ENCODE results near the gene CCR9. TPM values are rescaled to one million over a fixed set of nuclear protein-coding genes. Genes with fewer than 3 reads are reported as not detected.
"Not testable (repeated sequence)": the region's sequence is repeated elsewhere in the genome, so short reads cannot be mapped to it uniquely, and the experiment has no call there.

CCR9 gene
- total RNA-seq = not detected

GRCh38 chr3:45885979-45886705, at the start of gene CCR9:
Gene CCR9 (plus strand): TSS chr3:45886543. CDS start chr3:45894934, 8,391 bp downstream.
- H3K27me3 Mint-ChIP-seq = peaks cover 46% of the 10 kb centered on the region
- H3K36me3 Mint-ChIP-seq = no peaks in the 10 kb centered on the region
- H3K9me3 Mint-ChIP-seq = no peaks in the 10 kb centered on the region
- H3K4me1 Mint-ChIP-seq = peaks cover 16% of the 10 kb centered on the region
- DNase-seq = no peak
- no peak within 1 kb of the TSS for H3K4me3 Mint-ChIP-seq
- H3K27ac Mint-ChIP-seq = no peak within 1 kb of the TSS

GRCh38 chr3:45838466-45838865, 47.9 kb upstream of the CCR9 start:
- no peaks in the 10 kb centered on the region for H3K9me3 Mint-ChIP-seq

GRCh38 chr3:45841420-45841756, 45.0 kb upstream of the CCR9 start:
- Mint-ChIP-seq H3K27ac (peak overlapping the region; percentile 84), H3K4me1 (peaks cover 6% of the 10 kb centered on the region), H3K36me3 (no peaks in the 10 kb centered on the region), H3K9me3 (no peaks in the 10 kb centered on the region), H3K4me3 (peak overlapping the region; percentile 90), H3K27me3 (no peaks in the 10 kb centered on the region)
- no peak for DNase-seq

More at GRCh38 chr3:45838466-45838865, 47.9 kb upstream of the CCR9 start:
- no peak overlapping the region for H3K4me3 Mint-ChIP-seq
- H3K27ac Mint-ChIP-seq = no peak overlapping the region
- DNase-seq = no peak
- H3K27me3 Mint-ChIP-seq = no peaks in the 10 kb centered on the region
- H3K36me3 Mint-ChIP-seq = no peaks in the 10 kb centered on the region
- peaks cover 6% of the 10 kb centered on the region for H3K4me1 Mint-ChIP-seq

GRCh38 chr3:45841757-45842491, 44.4 kb upstream of the CCR9 start, which contains the start of gene LZTFL1:
Gene LZTFL1 (minus strand): TSS chr3:45842119. CDS start chr3:45841991, 128 bp downstream.
- Mint-ChIP-seq H3K27me3 (no peaks in the 10 kb centered on the region), H3K9me3 (no peaks in the 10 kb centered on the region), H3K27ac (peak within 1 kb of the TSS; percentile 84), H3K36me3 (no peaks in the 10 kb centered on the region), H3K4me3 (peak within 1 kb of the TSS; percentile 90), H3K4me1 (peaks cover 6% of the 10 kb centered on the region)
- DNase-seq = peak; percentile 88

GRCh38 chr3:45842851-45843625, 43.3 kb upstream of the CCR9 start:
- no peak for DNase-seq
- no peaks in the 10 kb centered on the region for H3K9me3 Mint-ChIP-seq
- no peaks in the 10 kb centered on the region for H3K36me3 Mint-ChIP-seq
- peaks cover 3% of the 10 kb centered on the region for H3K27me3 Mint-ChIP-seq
- peaks cover 6% of the 10 kb centered on the region for H3K4me1 Mint-ChIP-seq
- no peak overlapping the region for H3K27ac Mint-ChIP-seq
- H3K4me3 Mint-ChIP-seq = no peak overlapping the region

GRCh38 chr3:45844616-45845015, 41.7 kb upstream of the CCR9 start:
- peaks cover 6% of the 10 kb centered on the region for H3K4me1 Mint-ChIP-seq
- DNase-seq = no peak
- peaks cover 10% of the 10 kb centered on the region for H3K27me3 Mint-ChIP-seq
- H3K9me3 Mint-ChIP-seq = no peaks in the 10 kb centered on the region
- H3K36me3 Mint-ChIP-seq = no peaks in the 10 kb centered on the region
- no peak overlapping the region for H3K4me3 Mint-ChIP-seq
- H3K27ac Mint-ChIP-seq = no peak overlapping the region

- no peak overlapping the region for H3K27ac Mint-ChIP-seq
- no peaks in the 10 kb centered on the region for H3K9me3 Mint-ChIP-seq
- H3K27me3 Mint-ChIP-seq = peaks cover 30% of the 10 kb centered on the region
- H3K4me1 Mint-ChIP-seq = peaks cover 6% of the 10 kb centered on the region
- H3K4me3 Mint-ChIP-seq = no peak overlapping the region
- no peaks in the 10 kb centered on the region for H3K36me3 Mint-ChIP-seq
- no peak for DNase-seq
Measured at GRCh38 chr3:45848392-45848791, 38.0 kb upstream of the CCR9 start.

GRCh38 chr3:45852828-45853227, 33.5 kb upstream of the CCR9 start:
- no peak for DNase-seq
- peaks cover 13% of the 10 kb centered on the region for H3K4me1 Mint-ChIP-seq
- peaks cover 7% of the 10 kb centered on the region for H3K9me3 Mint-ChIP-seq
- H3K36me3 Mint-ChIP-seq = peaks cover 4% of the 10 kb centered on the region
- no peak overlapping the region for H3K4me3 Mint-ChIP-seq
- no peak overlapping the region for H3K27ac Mint-ChIP-seq
- H3K27me3 Mint-ChIP-seq = peaks cover 59% of the 10 kb centered on the region

- H3K36me3 Mint-ChIP-seq, H3K9me3 Mint-ChIP-seq, H3K27ac Mint-ChIP-seq, H3K4me3 Mint-ChIP-seq, DNase-seq: not testable (repeated sequence)
- peaks cover 21% of the 10 kb centered on the region for H3K4me1 Mint-ChIP-seq
- H3K27me3 Mint-ChIP-seq = peaks cover 56% of the 10 kb centered on the region
Measured at GRCh38 chr3:45856323-45856722, 30.0 kb upstream of the CCR9 start.

- H3K27me3 Mint-ChIP-seq = peaks cover 57% of the 10 kb centered on the region
- not testable (repeated sequence) for H3K36me3 Mint-ChIP-seq, H3K27ac Mint-ChIP-seq, DNase-seq, H3K9me3 Mint-ChIP-seq, H3K4me3 Mint-ChIP-seq
- peaks cover 25% of the 10 kb centered on the region for H3K4me1 Mint-ChIP-seq
Measured at GRCh38 chr3:45857024-45857423, 29.3 kb upstream of the CCR9 start.

- Mint-ChIP-seq H3K27ac (no peak overlapping the region), H3K27me3 (peaks cover 63% of the 10 kb centered on the region), H3K4me3 (no peak overlapping the region)
Measured at GRCh38 chr3:45858809-45859543, 27.4 kb upstream of the CCR9 start.

GRCh38 chr3:45860481-45860880, 25.9 kb upstream of the CCR9 start:
- Mint-ChIP-seq H3K27ac (no peak overlapping the region), H3K36me3 (peaks cover 13% of the 10 kb centered on the region), H3K27me3 (peaks cover 63% of the 10 kb centered on the region), H3K9me3 (peaks cover 16% of the 10 kb centered on the region), H3K4me1 (peaks cover 27% of the 10 kb centered on the region), H3K4me3 (no peak overlapping the region)
- no peak for DNase-seq

More at GRCh38 chr3:45858809-45859543, 27.4 kb upstream of the CCR9 start:
- peaks cover 19% of the 10 kb centered on the region for H3K4me1 Mint-ChIP-seq
- H3K9me3 Mint-ChIP-seq = peaks cover 16% of the 10 kb centered on the region
- H3K36me3 Mint-ChIP-seq = peaks cover 13% of the 10 kb centered on the region
- DNase-seq = no peak

GRCh38 chr3:45861043-45861719, 25.2 kb upstream of the CCR9 start:
- no peak overlapping the region for H3K4me3 Mint-ChIP-seq
- peaks cover 11% of the 10 kb centered on the region for H3K36me3 Mint-ChIP-seq
- H3K27ac Mint-ChIP-seq = no peak overlapping the region
- H3K4me1 Mint-ChIP-seq = peaks cover 27% of the 10 kb centered on the region
- H3K9me3 Mint-ChIP-seq = peaks cover 14% of the 10 kb centered on the region
- DNase-seq = no peak
- H3K27me3 Mint-ChIP-seq = peaks cover 63% of the 10 kb centered on the region
